HG03280 (cell line): ENCODE results near the gene TXNL1.

Source experiments
- ATAC-seq: cut with Tn5 transposase; IDR thresholded peaks from one replicate; pipeline ENCODE4 v1.9.1; 2021; ENCODE audit warnings: mild to moderate bottlenecking, moderate library complexity; ENCODE audit not compliant: unreplicated experiment

Gene TXNL1

GRCh38 chr18:56570978-56571377, 67.4 kb downstream of the TXNL1 start:
- no peak for ATAC-seq

GRCh38 chr18:56569416-56569815, 69.0 kb downstream of the TXNL1 start:
- no peak for ATAC-seq

DNA sequence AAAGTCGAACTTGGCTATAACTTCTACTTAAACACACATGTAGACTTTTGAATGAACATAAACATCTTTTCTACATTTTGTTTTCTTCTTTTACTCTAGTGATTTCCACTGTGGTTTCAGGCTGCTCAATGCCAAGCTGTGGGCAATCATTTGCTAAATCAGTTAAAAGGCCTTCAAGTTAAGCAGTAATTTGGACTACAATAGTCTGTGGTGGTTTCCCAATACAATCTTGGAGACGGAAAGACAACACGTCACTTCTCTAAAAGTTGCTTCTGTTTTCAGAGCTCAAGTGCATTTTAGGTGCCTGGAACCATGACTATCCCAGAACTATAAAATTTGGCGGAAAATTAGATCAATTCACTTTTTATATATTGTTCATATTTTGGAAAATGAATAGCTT, 69.4 kb downstream of the TXNL1 start:
- ATAC-seq: no peak

GRCh38 chr18:56565551-56566345, 72.6 kb downstream of the TXNL1 start:
- ATAC-seq: no peak

GRCh38 chr18:56565046-56565445, 73.3 kb downstream of the TXNL1 start:
- ATAC-seq: no peak

DNA sequence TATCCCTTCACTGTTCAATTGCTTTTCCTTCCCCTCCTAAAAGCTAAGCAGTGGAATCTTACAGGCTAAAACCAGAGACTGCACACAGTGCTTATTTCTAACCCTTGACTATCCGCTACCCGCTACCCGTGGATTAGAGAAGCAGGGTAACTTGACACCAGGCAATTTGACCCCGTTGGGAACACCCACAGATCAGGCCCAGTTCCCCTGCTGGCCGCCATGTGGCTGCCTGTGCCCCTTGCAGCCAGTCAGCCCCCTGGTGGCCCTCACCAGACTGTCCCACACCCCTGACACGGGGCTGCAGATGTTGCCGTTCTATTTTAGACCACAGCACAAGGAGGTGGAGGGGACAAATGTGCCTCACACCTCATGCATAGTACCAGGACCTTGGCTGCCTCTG, 74.8 kb downstream of the TXNL1 start:
- ATAC-seq: no peak

- no peak for ATAC-seq
These were observed 75.9 kb downstream of the TXNL1 start for GRCh38 chr18:56562479-56562878.

DNA sequence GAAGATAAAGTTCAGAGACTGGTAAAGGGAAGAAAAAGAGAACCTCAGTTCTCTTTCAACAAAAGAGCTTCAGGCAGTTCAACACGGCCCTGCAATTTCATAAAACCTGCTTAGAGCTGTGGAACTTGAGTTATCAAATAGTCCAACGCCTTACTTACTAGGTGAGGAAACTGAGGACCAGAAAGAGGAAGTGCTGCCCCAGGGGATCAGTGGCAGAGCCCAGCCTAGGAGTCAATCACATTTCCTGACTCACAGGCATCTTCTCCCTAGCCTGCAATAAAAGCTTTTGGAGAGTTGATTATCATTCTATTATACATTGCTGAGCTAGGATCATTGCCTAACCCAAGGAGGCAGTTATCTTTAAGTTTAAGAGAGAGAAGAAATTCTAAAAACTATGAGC, 77.4 kb downstream of the TXNL1 start:
- no peak for ATAC-seq

- no peak for ATAC-seq
These were observed 79.3 kb downstream of the TXNL1 start for GRCh38 chr18:56559044-56559443.

- no peak for ATAC-seq
These were observed 81.5 kb downstream of the TXNL1 start for GRCh38 chr18:56556907-56557306.

DNA sequence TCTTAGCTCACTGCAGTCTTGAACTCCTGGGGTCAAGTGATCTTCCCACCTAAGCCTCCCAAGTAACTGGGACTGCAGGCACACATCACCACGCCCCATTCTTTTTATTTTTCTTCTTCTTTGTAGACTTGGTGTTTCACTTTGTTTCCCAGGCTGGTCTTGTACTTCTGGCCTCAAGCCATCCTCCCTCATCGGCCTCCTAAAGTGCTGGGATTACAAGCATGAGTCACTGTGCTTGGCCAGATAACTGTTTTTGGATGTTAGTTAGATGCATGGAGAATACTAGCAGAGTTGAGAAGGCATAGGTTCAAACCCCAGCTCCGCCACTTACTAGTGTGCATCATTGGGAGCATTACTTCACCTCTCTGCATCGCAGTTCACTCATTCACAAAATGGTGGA, 88.3 kb downstream of the TXNL1 start:
- no peak for ATAC-seq
